NCI-H446 treated with DMSO at 0.1 percent for 48 hours (cell line): ENCODE measurements around the gene CLEC16A.

ENCODE experiments used
- DNase-seq: peaks from one replicate; lab custom pipeline; 2025; lab: John Stamatoyannopoulos, UW

CLEC16A gene

GRCh38 chr16:11121083-11121608 is 176.8 kb downstream of the CLEC16A start:
- DNase-seq, result no peak

DNA sequence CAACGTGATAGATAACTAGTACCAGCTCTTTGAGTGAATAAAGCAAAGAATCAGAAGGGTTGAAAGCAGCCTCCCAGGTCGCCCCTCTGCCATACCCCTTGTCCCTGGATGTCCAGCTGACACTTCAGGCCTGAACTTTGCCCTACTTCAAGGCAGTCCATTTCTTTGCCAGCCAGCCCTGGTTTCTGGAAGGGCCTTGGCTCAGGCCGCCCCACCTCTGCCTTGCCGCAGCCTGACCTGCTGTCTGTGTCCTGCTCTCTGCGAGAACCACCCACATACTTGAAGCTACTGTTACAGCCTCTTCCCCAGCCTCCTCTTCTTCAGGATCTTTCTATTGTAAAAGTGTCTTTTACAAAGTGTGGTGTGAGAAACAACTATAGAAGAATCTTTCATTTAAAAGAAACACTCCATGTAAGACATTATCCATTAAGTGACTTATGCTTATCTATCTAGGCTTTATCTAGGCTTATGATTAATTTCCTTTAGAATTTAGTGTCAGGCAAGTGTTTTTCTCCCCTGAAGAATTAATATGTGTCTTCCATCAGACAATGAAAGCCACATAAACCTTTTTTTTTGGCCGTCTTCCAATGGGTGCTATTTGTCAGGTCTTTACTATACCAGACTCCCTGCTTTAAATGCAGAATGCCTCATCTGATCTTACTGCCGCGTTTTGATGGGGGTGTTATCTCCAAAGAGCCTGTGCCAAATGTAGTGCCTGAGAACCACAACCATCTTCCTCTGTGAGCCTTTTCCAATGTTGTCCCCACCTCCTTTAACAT is 177.7 kb downstream of the CLEC16A start:
- no peak for DNase-seq

DNA sequence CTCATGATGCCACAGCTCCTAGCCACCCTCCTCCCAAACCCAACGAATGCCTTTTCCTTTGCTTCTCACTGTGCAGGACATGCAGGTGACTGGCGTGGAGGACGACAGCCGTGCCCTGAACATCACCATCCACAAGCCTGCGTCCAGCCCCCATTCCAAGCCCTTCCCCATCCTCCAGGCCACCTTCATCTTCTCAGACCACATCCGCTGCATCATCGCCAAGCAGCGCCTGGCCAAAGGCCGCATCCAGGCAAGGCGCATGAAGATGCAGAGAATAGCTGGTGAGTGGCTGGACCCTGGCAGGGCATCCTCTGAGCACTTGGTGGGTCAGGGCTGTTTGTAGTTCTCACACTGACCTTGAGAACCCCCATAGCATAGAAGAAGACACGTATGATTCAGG is 179.3 kb downstream of the CLEC16A start:
- no peak for DNase-seq

GRCh38 chr16:11125936-11126335 is 181.6 kb downstream of the CLEC16A start:
- DNase-seq, result no peak

GRCh38 chr16:11126399-11127054 is 182.2 kb downstream of the CLEC16A start:
- no peak for DNase-seq

DNA sequence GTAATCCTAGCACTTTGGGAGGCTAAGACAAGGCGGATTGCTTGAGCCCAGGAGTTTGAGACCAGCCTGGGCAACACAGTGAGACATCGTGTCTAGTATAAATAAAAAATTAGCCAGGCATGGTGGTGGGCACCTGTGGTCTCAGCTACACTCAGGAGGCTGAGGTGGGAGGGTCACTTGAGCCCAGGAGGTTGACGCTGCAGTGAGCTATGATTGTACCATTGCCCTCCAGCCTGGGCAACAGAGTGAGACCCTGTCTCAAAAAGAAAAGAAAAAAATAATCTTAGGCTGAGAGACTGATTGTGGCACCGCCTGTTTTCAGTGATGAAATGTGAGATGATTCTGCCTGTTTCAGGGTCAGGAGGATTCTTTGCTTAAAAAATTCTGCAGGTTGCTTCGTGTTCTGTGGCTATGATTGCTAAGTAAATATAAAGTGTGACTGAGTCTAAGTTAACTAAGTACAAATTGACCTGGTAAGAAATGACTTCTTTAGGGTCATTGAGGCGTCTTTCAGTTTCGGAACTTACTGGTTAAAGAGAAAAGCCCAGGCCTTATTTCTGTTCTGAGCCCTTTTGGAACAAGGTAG is 183.3 kb downstream of the CLEC16A start:
- no peak for DNase-seq

GRCh38 chr16:11128211-11129141 is 184.1 kb downstream of the CLEC16A start:
- DNase-seq, result no peak

GRCh38 chr16:11129378-11129781 is 185.0 kb downstream of the CLEC16A start:
- no peak for DNase-seq

DNA sequence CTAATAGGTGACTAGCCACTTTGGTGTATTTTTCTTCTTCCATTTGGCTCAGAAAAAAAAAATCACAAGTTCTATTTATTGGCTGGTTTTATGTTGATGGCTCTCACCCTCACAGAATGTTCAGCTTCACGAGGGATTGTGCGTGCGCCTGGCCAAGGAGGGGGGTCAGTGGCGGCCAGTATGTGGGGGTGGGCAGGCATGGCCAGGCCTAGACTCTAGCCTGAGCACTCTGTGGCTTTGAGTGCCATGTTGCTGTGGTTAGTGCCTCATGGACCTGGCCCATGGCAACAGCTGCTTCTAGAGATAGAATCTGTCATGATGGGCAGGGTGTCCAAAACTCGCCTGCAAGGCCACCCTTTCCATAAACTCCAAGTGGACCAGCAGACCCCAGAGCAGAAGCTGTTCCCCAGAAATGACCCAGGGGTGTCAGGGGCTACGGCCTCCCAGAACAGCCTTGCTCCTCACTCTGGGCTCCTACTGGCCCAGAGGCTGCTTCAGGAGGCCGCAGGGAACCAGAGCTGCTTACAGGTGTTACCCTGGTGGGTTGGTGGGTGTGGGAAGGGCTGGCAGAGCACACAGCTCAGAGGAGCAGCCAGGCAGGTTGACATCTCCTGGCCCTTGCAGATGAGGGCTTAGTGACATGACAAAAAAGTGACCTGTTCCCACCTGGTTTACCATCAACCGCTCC is 186.8 kb downstream of the CLEC16A start:
- no peak for DNase-seq

- no peak for DNase-seq
These were observed 187.3 kb downstream of the CLEC16A start for GRCh38 chr16:11131706-11132105.

DNA sequence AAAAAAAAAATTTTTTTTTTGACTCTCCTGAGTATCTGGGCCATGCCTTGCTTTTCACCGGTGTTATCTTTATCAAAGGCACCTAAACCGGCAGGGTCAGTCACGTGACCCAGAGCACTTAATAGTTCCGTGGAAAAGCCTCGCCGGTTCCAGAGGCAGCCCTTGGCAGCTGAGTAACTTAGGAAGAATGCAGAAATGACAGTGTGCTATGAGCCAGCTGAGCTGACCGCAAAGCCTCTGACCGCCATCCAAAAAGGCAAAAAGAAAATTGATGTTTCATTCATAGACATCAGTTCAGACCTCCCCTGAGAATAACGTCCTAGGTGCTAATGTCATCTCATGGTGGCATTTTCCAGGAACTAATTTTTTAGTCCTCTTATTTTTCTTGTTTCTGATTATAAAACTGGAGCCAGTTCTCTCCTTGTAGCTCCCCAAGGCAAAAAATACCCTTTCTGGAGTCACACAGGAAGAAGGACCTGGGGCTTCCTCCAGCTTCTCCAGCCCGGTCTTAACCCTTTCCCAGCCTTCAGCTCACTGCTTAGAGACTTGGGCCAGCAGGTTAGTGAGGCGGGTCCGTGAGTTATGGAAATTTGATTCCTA is 189.1 kb downstream of the CLEC16A start:
- no peak for DNase-seq

- DNase-seq, result no peak
These were observed 190.5 kb downstream of the CLEC16A start for GRCh38 chr16:11134722-11135463.

GRCh38 chr16:11135464-11135973 is 191.2 kb downstream of the CLEC16A start:
- DNase-seq, result no peak

DNA sequence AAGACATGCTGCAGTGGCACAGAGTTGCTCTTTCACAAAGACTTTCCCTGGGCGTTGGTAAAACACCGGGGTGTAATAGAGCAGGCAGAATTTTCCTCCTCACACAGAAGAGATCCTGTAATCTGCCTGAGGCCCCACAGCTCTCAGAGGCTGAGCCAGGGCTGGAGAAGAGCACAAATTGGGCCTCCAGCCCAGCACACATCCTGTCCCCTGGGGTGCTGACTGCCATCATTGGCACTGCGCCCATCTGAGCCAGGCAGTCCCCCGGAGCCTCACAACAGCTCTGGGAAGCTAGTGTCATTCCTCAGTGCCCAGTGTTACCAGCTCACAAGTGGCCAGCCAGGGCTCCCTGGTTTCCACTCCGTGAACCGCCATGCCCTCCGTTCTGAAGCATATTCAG is 192.2 kb downstream of the CLEC16A start:
- DNase-seq, result no peak

DNA sequence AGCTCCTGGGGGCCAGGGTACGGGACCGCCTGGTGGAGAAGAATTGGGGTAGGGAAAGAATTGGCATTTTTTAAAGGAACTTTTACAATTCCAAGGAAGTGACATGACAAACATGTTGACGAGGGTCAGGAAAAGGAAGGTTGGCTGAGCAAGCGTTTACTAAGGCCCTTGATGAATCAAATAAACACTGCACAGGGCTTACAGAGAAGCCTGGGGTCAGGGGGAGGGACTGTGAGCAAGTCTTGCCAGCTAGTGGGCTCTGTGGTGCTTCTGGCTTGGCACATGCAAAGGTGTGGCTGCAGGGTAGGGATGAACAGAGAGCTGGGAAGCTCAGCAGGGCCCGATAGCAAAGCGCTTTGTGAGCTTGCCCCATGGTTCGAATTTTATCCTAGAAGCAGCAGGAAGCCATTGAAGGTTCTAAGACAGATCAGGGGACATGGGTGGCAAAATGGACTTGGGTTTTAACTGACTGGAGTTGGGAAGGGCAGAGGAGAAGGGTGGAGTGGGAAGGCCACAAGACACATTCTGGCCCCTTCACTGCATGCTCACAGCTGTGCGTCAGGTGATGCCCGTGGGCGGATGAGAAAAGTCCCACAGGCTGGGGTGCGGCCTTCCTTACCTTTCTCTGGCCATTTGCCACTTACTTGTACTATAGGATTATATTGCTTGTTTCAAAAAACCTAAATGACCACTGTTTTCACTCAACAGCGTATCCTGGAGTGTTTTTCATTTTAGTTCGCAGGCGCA is 193.8 kb downstream of the CLEC16A start:
- DNase-seq, result no peak

DNA sequence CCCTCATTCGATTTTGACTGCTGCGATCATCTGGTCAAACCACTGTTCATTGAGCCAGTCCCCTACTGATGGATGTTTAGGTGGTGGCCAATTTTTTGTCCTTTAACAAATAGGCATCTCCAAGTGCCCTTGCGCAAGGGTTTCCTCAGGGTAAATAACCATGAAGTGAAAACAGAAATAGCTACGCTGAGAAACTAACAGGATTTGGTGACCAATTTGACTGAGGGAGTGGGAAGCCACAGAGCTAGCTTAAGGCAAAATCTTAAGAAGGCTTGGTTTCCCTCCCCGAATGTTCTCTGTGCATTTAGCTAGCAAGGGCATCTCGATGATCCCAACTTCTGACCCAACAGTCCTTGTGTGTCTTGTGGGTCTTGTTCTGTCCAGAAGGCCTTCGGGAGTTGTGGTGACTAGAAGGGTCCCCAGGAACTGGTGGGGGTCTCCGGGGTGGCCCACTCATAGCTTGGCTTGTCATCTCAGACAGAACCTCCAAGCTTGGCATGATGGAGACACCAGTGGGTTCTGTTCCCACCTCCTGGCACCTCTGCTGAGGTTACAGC is 194.5 kb downstream of the CLEC16A start:
- DNase-seq, result no peak

DNA sequence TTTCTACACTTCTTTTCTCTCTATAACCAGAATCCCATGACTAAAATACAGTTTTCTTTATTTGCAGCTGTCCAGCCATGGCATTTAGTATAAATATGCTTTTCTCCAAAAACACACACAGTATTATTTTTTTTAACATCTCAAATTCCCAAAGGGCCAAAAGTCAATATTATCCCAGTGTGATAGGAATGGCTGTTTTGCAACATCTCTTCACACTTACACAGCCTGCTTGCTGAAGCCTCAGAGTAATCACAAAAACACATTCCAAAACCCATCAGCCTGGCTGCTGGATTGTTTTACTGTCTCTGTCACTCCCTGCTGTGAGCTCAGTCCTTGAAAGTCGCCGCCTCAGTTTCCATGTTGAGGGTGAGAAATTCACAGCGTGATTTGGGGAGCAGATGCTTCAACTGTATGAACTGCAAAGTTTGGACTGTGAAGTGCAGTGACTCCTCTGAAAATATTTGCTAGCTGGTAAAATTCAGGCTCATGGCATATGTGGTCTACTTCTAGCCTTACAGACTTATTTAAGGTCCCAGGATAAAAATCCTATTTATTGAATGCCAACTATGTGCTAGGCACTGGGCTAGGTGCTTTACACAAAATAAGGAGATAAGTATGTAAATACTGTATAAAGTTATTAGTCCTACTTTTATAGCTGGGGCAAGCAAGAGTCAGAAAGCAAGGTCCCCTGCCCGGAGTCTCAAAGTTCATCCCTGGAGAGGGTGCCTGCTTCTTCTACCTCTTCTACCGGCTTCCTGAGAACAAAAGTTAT is 195.1 kb downstream of the CLEC16A start:
- DNase-seq, result no peak

DNA sequence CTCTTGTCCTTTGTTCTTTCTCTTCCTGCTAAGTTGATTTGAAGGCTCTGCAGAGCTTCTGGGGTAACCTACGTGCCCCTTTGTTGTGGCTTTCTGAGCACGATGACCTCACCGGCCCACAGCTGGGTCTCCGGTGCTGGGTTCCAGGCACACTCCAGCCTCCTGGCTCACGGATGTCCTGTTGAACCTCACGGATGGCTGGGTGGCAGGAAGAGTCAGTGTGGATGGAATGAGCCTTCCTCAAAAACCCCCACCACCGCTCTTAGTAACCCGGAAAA is 195.7 kb downstream of the CLEC16A start:
- no peak for DNase-seq
